SK-N-SH (cell line): ENCODE results near the gene CDC42BPG. TPM values are rescaled to one million over a fixed set of nuclear protein-coding genes. Genes with fewer than 3 reads are reported as not detected.
A peak's percentile ranks its signal among the peaks of the same experiment; 100 is the strongest.

Experiments used
- CTCF ChIA-PET: fragments of 300-600, 350-600 bp; formaldehyde crosslinking; extraction: SDS; loops from one replicate; lab custom pipeline; 2021; lab: Yijun Ruan, JAX
- POLR2A ChIA-PET: fragments of 350-600 bp; sonication (Branson Sonifier 250); formaldehyde crosslinking; extraction: SDS; loops from one replicate; lab custom pipeline; 2020; ENCODE audit warnings: antibody characterized with exemption, inconsistent platforms; lab: Yijun Ruan, JAX
- DNase-seq: peaks from one replicate; pipeline ENCODE4 v3.0.0; 2012
- H2AFZ ChIP-seq: fragments of 200-600 bp; sonication (generic); 2 replicates; pipeline ENCODE4 v1.8.1; 2016; ENCODE audit warnings: antibody characterized with exemption, mild to moderate bottlenecking, low read depth
- H3F3A ChIP-seq: fragments of 200-600 bp; sonication (generic); replicated peaks from 2 replicates; pipeline ENCODE3; 2016; ENCODE audit warnings: antibody characterized with exemption, mild to moderate bottlenecking; ENCODE audit not compliant: insufficient read depth
- H3K27ac ChIP-seq, 2 experiments: fragments of 200-500 bp in 1 of 2; fragments of 200-600 bp in 1 of 2; sonication (Bioruptor generic) in 1 of 2; sonication (generic), shearing (Covaris generic) in 1 of 2; 2 replicates each; pipeline versions ENCODE4 v1.5.1 to v1.6.1; 2014 to 2016; ENCODE audit warnings: low read depth in 2 of 2, inconsistent platforms in 1 of 2, low read length in 1 of 2, mild to moderate bottlenecking in 1 of 2, mixed read lengths in 1 of 2
- H3K27me3 ChIP-seq: fragments of 200-600 bp; sonication (generic), shearing (Covaris generic); 2 replicates; pipeline ENCODE4 v1.6.1; 2016; ENCODE audit warnings: mixed run types; ENCODE audit not compliant: insufficient read depth
- H3K36me3 ChIP-seq, 2 experiments: fragments of 200-500 bp in 1 of 2; fragments of 200-600 bp in 1 of 2; sonication (Bioruptor generic) in 1 of 2; sonication (generic) in 1 of 2; replicated peaks in 1 of 2; 2 replicates each; pipeline versions ENCODE3 to v1.5.1; 2014 to 2016; ENCODE audit warnings: low read length in 1 of 2, mild to moderate bottlenecking in 1 of 2; ENCODE audit not compliant: insufficient read depth in 2 of 2, control insufficient read depth in 1 of 2
- H3K4me1 ChIP-seq, 2 experiments: fragments of 200-500 bp in 1 of 2; fragments of 200-600 bp in 1 of 2; sonication (Bioruptor generic) in 1 of 2; sonication (generic), shearing (Covaris generic) in 1 of 2; 2 replicates each; pipeline versions ENCODE4 v1.5.1 to v1.6.1; 2014 to 2016; ENCODE audit warnings: low read depth in 1 of 2, low read length in 1 of 2, mixed run types in 1 of 2; ENCODE audit not compliant: insufficient read depth in 2 of 2, control insufficient read depth in 1 of 2
- H3K4me2 ChIP-seq: fragments of 200-600 bp; sonication (generic), shearing (Covaris generic); 2 replicates; pipeline ENCODE4 v1.6.1; 2017; ENCODE audit warnings: mixed run types
- H3K4me3 ChIP-seq, 2 experiments: fragments of 200-500 bp in 1 of 2; fragments of 200-600 bp in 1 of 2; sonication (Bioruptor generic) in 1 of 2; sonication (generic), shearing (Covaris generic) in 1 of 2; 2 replicates each; pipeline versions ENCODE4 v1.5.1 to v1.8.1; 2014 to 2016; ENCODE audit warnings: low read depth in 2 of 2, inconsistent platforms in 1 of 2, low read length in 1 of 2, mild to moderate bottlenecking in 1 of 2, mixed read lengths in 1 of 2, moderate library complexity in 1 of 2
- H3K79me2 ChIP-seq: fragments of 200-600 bp; sonication (generic); 2 replicates; pipeline ENCODE4 v1.8.1; 2017; ENCODE audit warnings: mild to moderate bottlenecking; ENCODE audit not compliant: insufficient read depth
- H3K9ac ChIP-seq: fragments of 200-600 bp; sonication (generic); 2 replicates; pipeline ENCODE4 v1.6.1; 2017; ENCODE audit warnings: mixed run types
- H3K9me2 ChIP-seq: fragments of 200-600 bp; sonication (generic); 2 replicates; pipeline ENCODE4 v1.6.1; 2017; ENCODE audit warnings: mixed run types
- H3K9me3 ChIP-seq: fragments of 200-600 bp; sonication (generic); 2 replicates; pipeline ENCODE4 v1.6.1; 2017; ENCODE audit warnings: mixed run types, mild to moderate bottlenecking, moderate library complexity
- H4K20me1 ChIP-seq: fragments of 200-600 bp; sonication (generic); 2 replicates; pipeline ENCODE4 v1.6.1; 2017; ENCODE audit warnings: mild to moderate bottlenecking, mixed run types; ENCODE audit not compliant: insufficient read depth
- CHD2 ChIP-seq: fragments of 150-350 bp; IDR thresholded peaks from 2 replicates; pipeline ENCODE4 v1.6.1; 2018; ENCODE audit warnings: low read length; ENCODE audit not compliant: partially characterized antibody
- CTCF ChIP-seq: fragments of 200-600 bp; sonication (generic); IDR thresholded peaks from 2 replicates; pipeline ENCODE4 v1.6.1; 2017; ENCODE audit warnings: antibody characterized with exemption, mild to moderate bottlenecking, moderate library complexity
- EP300 ChIP-seq, 2 experiments: IDR thresholded peaks; 2 replicates each; pipeline versions ENCODE4 v1.4.0 to v1.6.1; 2012; ENCODE audit warnings: borderline replicate concordance in 1 of 2, low read depth in 1 of 2, low read length in 1 of 2
- FOXJ3 ChIP-seq: sonication (generic); formaldehyde crosslinking; IDR thresholded peaks from 2 replicates; pipeline ENCODE4 v1.5.1; 2020; ENCODE audit warnings: mild to moderate bottlenecking, missing genetic modification reagents
- GATA2 ChIP-seq: sonication (generic); formaldehyde crosslinking; IDR thresholded peaks from 2 replicates; pipeline ENCODE4 v1.5.0; 2020; ENCODE audit warnings: mild to moderate bottlenecking, missing genetic modification reagents
- JUND ChIP-seq: IDR thresholded peaks from 2 replicates; pipeline ENCODE4 v1.4.0; 2012
- NFIC ChIP-seq: IDR thresholded peaks from 2 replicates; pipeline ENCODE4 v1.4.0; 2012; ENCODE audit warnings: borderline replicate concordance
- NRF1 ChIP-seq: IDR thresholded peaks from 2 replicates; pipeline ENCODE4 v1.6.1; 2012; ENCODE audit warnings: low read depth, mild to moderate bottlenecking, low read length
- POLR2AphosphoS5 ChIP-seq: IDR thresholded peaks from 2 replicates; pipeline ENCODE4 v1.6.1; 2012; ENCODE audit warnings: low read depth, low read length
- RCOR1 ChIP-seq: fragments of 150-350 bp; IDR thresholded peaks from 2 replicates; pipeline ENCODE4 v1.6.1; 2017; ENCODE audit warnings: antibody characterized with exemption, low read length
- RFX5 ChIP-seq: IDR thresholded peaks from 2 replicates; pipeline ENCODE4 v1.6.1; 2012; ENCODE audit warnings: mild to moderate bottlenecking, improper control_type of control experiment, low read length
- RXRA ChIP-seq: IDR thresholded peaks from 2 replicates; pipeline ENCODE4 v1.4.0; 2012; ENCODE audit warnings: low read depth, mild to moderate bottlenecking, borderline replicate concordance
- SIN3A ChIP-seq: IDR thresholded peaks from 2 replicates; pipeline ENCODE4 v1.6.1; 2012; ENCODE audit warnings: low read depth, mild to moderate bottlenecking, low read length, moderate library complexity, borderline replicate concordance
- SMC3 ChIP-seq: IDR thresholded peaks from 2 replicates; pipeline ENCODE4 v1.6.1; 2012; ENCODE audit warnings: low read depth, low read length, improper control_type of control experiment
- TEAD4 ChIP-seq: IDR thresholded peaks from 2 replicates; pipeline ENCODE4 v1.4.0; 2012; ENCODE audit warnings: mild to moderate bottlenecking, borderline replicate concordance; ENCODE audit not compliant: insufficient read depth
- ZBTB33 ChIP-seq: IDR thresholded peaks from 2 replicates; pipeline ENCODE4 v1.4.0; 2012; ENCODE audit warnings: low read depth, borderline replicate concordance
- WGBS: methylation state at CpG from one replicate; pipeline ENCODE4 v1.1.6; 2017; ENCODE audit warnings: low lambda C conversion rate; 5-methylcytosine and 5-hydroxymethylcytosine counted together
- polyA plus RNA-seq, 3 experiments: library from polyadenylated mRNA; depleted of rRNA; stranded (reverse); fragments of >200 nt; gene quantifications; 2 replicates each; pipeline ENCODE4 v1.2.3, GENCODE V29; 2012
- TF ChIP-seq, protein P1 (sequence below): fragments of 150-350 bp; IDR thresholded peaks from 2 replicates; pipeline ENCODE4 v1.6.1; 2016; ENCODE audit warnings: mild to moderate bottlenecking, low read depth, low read length
- TF ChIP-seq, protein P2 (sequence below): IDR thresholded peaks from 2 replicates; pipeline ENCODE4 v1.4.0; 2012; ENCODE audit warnings: low read depth, borderline replicate concordance
- TF ChIP-seq, protein P3 (sequence below): IDR thresholded peaks from 2 replicates; pipeline ENCODE4 v1.4.0; 2012; ENCODE audit warnings: low read depth

The CDC42BPG gene
- polyA plus RNA-seq, 1 of the 3 experiments (the other 2 are of a cell fraction): 0.33 TPM

GRCh38 chr11:64888729-64889511 is 44.5 kb upstream of the CDC42BPG start:
- H3K9me2 ChIP-seq: no peaks in the 10 kb centered on the region
- no peak overlapping the region for H3K9ac ChIP-seq
- POLR2A ChIA-PET: interaction anchor here (0.6 to 1.3 kb wide), 2 partner anchors 10 to 27 kb away, joined by 3 to 5 read pairs; partner anchors contain the start of gene EHD1
- H3K9me3 ChIP-seq: no peaks in the 10 kb centered on the region
- no peak for DNase-seq
- H3F3A ChIP-seq: peaks cover 5% of the 10 kb centered on the region
- WGBS: 59% methylated on average over 6 of the region's 9 CpGs
- no peak overlapping the region for H3K4me3 ChIP-seq
- H3K27ac ChIP-seq: no peak overlapping the region
- H3K4me2 ChIP-seq: no peak overlapping the region
- no peaks in the 10 kb centered on the region for H3K79me2 ChIP-seq
- peaks cover 0 to 12% of the 10 kb centered on the region in 2 experiments; a peak in 1 of 4 replicates for H3K4me1 ChIP-seq
- H3K36me3 ChIP-seq: no peaks in the 10 kb centered on the region
- TF ChIP-seq NFIC: no peak
- no peak for TF ChIP-seq JUND
- no peak for TF ChIP-seq RCOR1
- TF ChIP-seq, protein P1, sequence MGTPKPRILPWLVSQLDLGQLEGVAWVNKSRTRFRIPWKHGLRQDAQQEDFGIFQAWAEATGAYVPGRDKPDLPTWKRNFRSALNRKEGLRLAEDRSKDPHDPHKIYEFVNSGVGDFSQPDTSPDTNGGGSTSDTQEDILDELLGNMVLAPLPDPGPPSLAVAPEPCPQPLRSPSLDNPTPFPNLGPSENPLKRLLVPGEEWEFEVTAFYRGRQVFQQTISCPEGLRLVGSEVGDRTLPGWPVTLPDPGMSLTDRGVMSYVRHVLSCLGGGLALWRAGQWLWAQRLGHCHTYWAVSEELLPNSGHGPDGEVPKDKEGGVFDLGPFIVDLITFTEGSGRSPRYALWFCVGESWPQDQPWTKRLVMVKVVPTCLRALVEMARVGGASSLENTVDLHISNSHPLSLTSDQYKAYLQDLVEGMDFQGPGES: no peak
- TF ChIP-seq, protein P2, sequence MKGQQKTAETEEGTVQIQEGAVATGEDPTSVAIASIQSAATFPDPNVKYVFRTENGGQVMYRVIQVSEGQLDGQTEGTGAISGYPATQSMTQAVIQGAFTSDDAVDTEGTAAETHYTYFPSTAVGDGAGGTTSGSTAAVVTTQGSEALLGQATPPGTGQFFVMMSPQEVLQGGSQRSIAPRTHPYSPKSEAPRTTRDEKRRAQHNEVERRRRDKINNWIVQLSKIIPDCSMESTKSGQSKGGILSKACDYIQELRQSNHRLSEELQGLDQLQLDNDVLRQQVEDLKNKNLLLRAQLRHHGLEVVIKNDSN: no peak
- no peak for TF ChIP-seq CTCF
- no peak for TF ChIP-seq SIN3A
- TF ChIP-seq RFX5: no peak
- no peak for TF ChIP-seq FOXJ3 (CRISPR knock-in tag)
- TF ChIP-seq, all 33 proteins: peak for 0
- H4K20me1 ChIP-seq: no peaks in the 10 kb centered on the region
- H2AFZ ChIP-seq: no peak overlapping the region
- no peaks in the 10 kb centered on the region for H3K27me3 ChIP-seq
- CTCF ChIA-PET: interaction anchor here (0.6 to 26.7 kb wide), 8 partner anchors 13 to 71 kb away, joined by 3 to 530 read pairs (median 6); partner anchors contain the start of genes CDC42BPG and EHD1

- 0 out of 2 replicates have a peak overlapping the region, but pooled peaks have one; percentile 47 for H3K4me2 ChIP-seq
- peaks cover 0 to 12% of the 10 kb centered on the region in 2 experiments; a peak in 1 of 4 replicates for H3K4me1 ChIP-seq
- peak overlapping the region; percentile 100 for H2AFZ ChIP-seq
- no peaks in the 10 kb centered on the region for H3K9me2 ChIP-seq
- no peaks in the 10 kb centered on the region for H3K36me3 ChIP-seq
- POLR2A ChIA-PET: interaction anchor here (0.6 to 1.3 kb wide), 2 partner anchors 9 to 28 kb away, joined by 3 to 5 read pairs; partner anchors contain the start of gene EHD1
- H3K27me3 ChIP-seq: no peaks in the 10 kb centered on the region
- peaks cover 5% of the 10 kb centered on the region for H3F3A ChIP-seq
- no peaks in the 10 kb centered on the region for H3K79me2 ChIP-seq
- DNase-seq: no peak
- CTCF ChIA-PET: interaction anchor here (0.5 to 26.7 kb wide), 37 partner anchors 9 to 500 kb away, joined by 3 to 530 read pairs (median 4); partner anchors contain the start of genes ARL2, CDC42BPG and EHD1
- WGBS: 74% methylated on average over 8 of the region's 8 CpGs
- H3K9me3 ChIP-seq: no peaks in the 10 kb centered on the region
- H3K9ac ChIP-seq: no peak overlapping the region
- no peaks in the 10 kb centered on the region for H4K20me1 ChIP-seq
- no peak overlapping the region; a peak in 1 of 4 replicates for H3K4me3 ChIP-seq
- H3K27ac ChIP-seq: no peak overlapping the region
- TF ChIP-seq RXRA: no peak
- TF ChIP-seq GATA2 (CRISPR knock-in tag): no peak
- TF ChIP-seq SMC3: no peak
- no peak for TF ChIP-seq ZBTB33
- TF ChIP-seq, protein P1: no peak
- no peak for TF ChIP-seq JUND
- no peak for TF ChIP-seq POLR2AphosphoS5
- no peak for TF ChIP-seq TEAD4
- TF ChIP-seq, protein P3, sequence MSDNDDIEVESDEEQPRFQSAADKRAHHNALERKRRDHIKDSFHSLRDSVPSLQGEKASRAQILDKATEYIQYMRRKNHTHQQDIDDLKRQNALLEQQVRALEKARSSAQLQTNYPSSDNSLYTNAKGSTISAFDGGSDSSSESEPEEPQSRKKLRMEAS: no peak
- TF ChIP-seq NRF1: no peak
- no peak for TF ChIP-seq CHD2
- no peak for TF ChIP-seq EP300 (IDR thresholded peaks at IDR 0.05; ENCODE audit: borderline replicate concordance in 1 of 2, low read depth in 1 of 2, low read length in 1 of 2)
Measured at GRCh38 chr11:64888406-64888728, 43.9 kb upstream of the CDC42BPG start.
